HG03095 (cell line): Measurements from ENCODE around the gene ELF5.

Experiments
- ATAC-seq: cut with Tn5 transposase; IDR thresholded peaks from one replicate; pipeline ENCODE4 v1.9.1; 2021; ENCODE audit warnings: moderate library complexity; ENCODE audit not compliant: unreplicated experiment

ELF5 gene

DNA sequence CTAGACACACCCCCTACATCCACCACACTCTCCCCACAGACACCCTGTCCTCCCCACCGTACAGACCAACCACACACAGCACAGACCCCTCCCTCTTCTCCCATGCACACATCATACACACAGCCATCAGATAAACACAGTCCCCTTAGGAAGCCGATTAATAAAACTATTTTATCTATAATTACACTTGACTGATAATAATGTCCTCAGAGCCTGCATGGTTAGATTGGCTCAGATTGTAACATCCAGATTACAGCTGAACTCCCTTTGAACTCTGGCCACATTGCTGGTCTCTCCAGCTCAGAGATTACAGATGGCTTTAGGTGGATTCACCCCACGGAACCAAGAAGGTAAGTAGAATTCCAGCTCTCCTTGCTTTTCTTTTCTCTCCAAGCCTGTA lies 9.5 kb upstream of the ELF5 start:
- no peak for ATAC-seq

DNA sequence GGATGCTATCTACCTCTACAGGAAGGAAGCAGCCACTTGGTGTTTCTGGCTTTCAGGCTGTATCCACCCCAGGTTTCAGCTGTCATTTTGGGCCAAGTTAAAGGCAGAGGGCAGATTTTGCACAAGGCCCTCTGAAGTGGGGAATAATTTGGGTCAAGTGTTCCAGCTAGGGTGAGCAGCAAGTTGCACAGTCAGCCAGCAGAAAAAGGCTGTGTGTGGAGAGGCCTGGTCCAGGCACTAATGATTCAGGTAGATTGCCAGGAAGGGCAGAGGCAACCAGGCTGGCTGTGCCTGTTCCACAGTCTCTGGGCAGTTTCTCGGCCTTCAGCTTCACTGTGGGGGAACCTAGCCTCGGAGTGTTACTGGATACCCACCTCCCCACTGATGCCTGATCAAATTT lies 8.6 kb upstream of the ELF5 start:
- no peak for ATAC-seq

DNA sequence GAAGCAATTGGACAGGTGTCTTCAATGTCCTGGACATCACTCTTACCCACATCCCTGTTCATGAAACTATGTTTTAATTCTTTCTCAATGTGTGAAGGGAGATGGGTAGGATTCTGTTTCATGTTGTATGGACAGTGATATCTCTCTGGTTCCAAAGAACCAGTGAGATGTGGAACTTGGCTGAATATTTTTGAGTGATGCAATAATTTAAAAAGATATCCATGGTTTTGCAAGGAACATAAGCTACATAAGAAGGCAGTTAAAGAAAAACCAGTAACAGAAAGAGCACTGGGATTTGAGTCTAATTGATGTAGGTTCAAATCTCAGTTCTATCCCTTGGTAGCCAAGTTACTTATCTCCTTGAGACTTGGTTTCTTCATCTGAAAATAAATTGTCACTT lies 7.7 kb upstream of the ELF5 start:
- ATAC-seq: no peak

DNA sequence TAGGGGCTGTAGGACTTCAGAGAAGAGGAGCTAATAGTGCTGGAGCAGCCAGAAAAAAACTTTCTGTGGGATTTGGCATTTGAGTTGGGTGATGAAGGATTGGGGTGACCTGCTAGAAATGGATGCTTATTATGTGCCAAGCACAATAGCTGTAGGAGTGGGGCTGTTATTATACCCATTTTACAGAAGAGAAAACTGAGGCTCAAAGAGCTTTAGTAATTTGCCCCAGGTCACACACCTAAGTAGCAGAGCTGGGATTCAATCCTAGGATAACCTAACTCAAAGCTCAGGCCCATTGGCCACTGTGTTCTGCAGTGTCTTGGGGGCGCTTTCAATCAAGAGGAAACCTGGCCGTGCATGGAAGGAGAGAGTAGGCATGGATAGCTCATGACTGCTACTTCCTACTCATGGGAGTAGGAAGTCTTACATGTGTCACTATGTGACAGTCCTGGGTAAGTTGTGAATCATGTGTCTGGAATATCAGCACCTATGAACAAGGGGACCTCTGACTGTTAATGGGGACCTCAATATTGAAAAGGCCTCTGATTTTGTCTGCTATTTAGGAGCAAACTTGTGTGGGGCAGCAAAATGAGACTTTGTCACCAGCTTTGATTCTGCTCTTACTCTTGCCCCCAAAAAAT lies 6.1 kb upstream of the ELF5 start:
- no peak for ATAC-seq

DNA sequence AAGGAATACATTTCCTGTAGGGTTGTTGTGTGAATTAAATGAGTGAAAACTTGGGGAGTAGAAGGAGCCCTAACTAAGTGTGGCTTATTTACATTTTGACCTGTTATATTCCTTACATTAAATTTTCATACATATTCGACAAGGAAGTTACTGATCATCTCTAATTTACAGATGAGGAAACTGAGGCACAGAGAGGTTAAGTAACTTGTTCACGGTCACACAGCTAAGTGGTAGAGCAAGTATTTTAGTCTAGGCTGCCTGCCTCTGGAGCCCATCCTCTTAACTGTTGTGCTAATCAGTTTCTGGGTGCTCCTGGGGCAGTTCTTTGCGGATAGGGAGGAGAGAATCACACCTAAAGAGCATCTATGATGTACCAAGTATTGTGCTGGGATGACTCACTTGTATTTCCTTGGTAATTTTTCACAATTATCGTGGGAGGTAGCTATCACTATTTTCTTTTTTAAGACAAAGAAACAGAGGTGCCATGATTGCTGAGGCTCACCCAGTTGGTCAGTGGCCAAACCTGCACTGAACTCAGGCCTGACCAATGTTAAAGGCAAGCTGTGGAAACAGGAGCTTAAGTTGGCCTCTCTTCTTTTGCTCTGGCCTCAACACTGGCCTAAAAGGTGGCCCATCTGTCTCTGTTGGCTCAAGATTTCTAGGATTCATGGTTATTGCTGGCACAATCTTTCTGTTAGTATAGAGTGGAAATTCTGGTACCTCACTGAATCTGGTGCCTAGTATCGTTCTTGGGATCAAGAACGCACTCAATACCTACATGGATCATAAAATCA lies 2.9 kb upstream of the ELF5 start:
- no peak for ATAC-seq

DNA sequence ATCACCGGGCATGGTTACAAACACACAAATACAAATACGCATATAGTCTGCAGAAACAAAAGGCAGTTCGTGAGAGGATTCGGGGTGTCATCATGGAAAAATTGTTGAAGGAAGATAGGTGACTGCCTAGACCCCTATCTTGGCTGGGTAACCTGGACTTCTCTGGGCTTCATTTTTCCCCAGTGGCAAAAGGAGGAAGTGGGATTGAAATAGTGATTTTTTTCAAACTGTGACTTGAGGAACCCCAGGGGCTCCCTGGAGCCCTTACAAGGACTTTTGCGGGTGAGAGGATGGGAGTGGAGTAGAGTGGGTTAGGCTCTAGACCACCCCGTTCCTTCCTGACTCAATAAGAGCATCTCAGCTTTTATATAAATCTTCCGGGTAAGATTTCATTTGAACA lies 1.0 kb upstream of the ELF5 start:
- ATAC-seq: no peak

DNA sequence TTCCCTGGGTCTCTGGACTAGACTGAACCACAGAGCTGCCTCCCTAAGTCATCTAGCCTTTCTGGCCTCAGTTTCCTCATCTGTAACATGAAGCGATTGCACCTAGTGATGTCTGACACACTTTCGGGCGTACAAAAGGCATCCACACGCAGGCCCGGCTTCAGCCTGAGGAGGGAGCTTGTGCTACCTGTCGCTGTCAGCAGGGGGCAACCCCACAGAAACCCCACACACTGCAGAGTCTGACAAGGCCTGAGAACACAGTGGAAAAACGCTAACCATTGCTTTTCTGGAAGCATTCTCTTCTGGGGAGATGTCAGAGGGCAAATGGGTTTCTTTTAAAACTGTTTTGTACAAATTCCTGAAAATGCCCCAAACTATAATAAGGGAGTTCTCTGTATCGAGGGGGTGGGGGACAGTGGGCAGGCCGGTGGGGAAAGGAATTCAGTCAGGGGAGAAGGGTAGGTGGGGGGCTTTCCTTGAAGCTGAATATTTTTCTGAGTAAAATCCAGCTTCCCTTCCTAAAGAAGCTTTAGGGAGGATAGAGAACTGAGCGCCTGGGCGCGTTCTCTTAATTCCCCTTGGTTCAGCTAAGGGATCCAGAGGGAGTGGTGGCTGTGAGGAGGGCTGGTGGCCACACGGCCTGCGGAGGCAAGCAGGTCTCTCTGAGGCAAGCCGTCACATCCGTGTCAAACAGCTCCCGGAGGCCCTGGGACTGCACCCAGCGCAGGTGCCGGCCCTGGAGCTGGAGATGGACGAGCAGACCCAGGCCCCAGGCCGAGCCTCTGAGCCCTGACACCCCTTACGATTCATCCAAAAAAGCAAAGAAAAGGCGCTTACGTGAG lies 533 bp downstream of the ELF5 start:
- ATAC-seq: peak; percentile 80

DNA sequence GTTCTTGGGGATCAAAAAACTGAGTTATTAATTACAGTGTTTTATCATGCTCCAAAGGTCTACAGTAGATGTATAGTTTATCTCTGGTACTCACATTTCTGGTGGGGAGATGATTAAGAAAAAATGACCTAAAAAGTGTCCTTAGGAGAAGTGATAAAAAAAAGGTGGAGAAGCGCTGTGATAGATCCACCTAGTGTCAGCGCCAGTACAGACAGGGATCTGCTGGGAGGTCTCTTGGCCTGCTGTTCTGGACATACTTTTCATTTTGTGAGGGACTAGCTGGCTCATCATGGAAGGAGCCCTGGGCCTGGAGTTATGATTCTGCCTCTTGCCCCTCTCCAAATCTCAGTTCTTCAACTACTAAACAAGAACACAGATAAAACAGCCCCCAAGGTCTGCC lies 2.9 kb downstream of the ELF5 start:
- ATAC-seq: no peak

DNA sequence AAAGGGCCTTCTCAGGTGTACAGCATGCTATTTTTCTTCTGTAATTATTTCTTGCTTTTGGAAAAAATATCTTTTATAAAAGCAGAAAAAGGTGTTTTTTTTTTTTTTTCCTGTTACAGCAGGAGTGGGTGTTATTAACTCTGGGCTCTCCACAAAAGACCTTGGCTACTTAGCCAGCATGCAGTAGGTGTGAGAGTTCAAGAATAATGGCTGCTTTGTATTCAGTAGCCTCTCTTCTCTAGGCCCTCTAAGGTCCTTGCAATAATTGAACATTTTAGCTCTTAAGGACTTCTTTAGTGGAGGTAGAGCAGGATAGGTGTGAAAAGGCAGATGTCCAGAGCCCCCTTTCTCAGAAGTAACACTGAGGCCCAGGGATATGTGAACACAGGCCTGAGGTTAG lies 3.4 kb downstream of the ELF5 start:
- ATAC-seq: no peak

DNA sequence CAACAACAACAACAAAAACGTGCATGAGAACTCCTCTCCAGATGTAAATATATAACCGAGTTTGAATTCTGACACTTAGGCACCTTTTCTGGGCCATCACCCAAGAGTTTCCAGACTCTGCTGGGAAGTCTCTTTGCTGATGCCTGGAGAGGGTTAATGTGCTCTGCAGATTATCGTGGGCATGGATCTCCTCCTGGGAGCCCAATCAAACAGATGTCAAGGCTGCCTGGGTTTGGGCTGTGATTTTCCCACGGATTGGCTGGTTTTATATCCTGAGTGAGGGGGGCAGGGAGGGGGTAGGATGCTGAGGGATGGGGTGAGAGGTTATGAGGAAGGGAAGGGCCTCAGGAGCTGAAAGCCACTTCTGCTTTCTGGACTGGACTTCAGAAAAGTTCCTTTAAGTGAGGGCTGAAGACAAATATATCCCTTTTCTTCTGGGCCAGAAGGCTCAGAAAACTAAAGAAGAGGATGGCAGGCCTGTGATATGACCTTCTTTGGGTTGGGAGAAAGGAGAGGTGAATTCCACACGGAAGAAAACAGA lies 4.2 kb downstream of the ELF5 start:
- no peak for ATAC-seq

DNA sequence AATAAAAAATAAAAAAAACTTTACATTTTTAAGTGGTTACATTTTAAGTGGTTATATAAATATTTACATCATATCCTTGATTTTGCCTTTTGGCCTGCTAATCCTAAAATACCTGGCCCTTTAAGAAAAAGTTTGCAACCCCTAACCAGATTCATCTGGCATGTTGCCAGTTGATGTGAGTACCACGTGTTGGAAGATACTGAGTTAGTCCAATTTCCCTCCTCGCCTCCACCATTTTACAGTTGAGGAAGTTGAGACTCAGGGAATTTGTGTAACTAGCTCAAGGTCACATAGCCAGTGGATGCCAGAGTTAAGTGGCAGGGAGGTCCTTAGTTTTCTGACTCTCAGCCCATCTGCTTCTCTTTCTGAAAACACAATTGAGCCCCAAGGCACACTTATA lies 5.1 kb downstream of the ELF5 start:
- ATAC-seq: no peak

DNA sequence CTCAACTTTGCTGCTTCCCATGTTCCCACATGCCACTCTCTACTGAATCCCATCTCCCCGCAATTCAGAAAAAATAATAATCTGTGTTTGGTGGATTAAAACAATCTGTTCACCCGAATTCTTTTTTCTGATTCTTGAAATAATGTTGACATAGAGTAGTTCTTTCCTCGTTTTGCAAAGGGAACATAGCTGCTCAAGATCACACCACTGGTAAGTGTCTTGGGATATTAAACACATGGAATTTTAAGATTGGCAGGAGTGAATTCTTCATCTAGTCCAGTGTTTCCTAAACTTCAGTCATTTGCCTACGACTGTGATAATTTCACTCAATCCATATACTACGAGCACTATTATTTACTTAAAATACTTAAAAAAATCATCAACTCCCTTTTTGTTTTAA lies 6.0 kb downstream of the ELF5 start:
- ATAC-seq: no peak

DNA sequence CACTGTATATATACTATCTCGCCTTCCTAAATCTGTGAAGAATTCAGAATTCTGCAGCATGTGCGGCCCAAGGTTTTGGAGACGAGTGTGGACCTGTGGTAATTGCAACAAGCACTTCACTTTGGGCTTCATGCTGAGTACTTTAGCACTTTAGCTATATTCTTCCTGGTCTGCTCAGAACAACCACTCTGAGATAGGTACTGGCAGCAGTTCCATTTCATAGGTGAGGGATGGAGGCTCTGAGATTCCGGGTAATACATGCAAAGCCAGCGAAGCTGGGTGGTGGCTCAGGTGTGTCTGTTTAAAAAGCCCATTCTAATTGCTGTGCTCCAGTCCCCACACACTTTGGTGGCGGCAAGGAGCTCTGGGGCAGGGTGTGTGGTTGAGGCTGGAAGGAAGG lies 6.4 kb downstream of the ELF5 start:
- ATAC-seq: no peak

DNA sequence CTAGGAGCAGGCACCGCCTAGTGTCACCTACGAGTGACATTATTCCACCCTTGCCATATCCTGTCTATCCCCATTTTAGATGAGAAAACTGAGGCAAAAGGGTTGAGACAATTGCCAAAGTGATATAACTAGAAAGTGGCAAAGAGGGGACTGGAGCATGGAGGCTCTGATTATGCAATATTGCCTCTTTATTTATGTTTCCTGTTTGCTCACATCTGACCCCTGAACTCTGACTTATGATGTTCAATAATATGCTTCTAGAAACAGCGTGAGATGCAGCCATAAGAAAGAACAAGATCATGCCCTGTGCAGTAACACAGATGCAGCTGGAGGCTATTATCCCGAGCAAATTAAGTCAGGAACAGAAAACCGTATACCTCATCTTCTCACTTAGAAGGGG lies 7.7 kb downstream of the ELF5 start:
- no peak for ATAC-seq

DNA sequence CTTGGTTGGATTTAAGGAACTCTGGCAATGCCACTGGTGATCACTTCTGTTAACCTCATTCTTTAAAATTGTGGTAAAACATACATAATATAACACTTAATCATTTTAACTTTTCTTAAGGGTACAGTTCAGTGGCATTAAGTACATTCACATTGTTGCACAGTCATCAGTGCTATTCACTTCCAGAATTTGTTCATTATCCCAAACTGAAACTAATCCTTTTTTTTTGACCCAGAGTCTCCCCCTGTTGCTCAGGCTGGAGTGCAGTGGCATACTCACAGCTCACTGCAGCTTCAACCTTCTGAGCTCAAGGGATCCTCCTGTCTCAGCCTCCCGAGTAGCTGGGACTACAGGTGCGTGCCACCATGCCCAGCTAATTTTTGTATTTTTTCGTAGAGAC lies 10.6 kb downstream of the ELF5 start:
- ATAC-seq: no peak

DNA sequence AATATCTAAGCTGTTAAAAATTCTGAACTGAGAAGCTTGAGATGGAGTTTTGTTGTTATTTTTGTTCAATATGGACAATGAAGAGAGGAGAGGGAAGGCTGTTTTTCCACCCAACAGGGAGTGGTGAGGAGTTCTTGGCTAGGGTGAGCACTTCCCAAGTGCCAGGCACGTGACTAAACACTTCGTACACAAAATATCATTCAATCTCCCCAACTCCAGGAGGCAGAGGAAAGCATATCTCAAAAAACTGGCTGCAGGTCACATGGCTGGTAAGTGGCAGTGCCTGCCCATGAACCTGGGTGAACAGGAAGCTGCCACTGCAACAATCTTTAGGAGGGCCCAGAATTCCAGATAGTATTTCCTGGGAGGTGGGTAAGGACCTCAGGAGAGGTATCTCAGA lies 11.6 kb downstream of the ELF5 start:
- no peak for ATAC-seq

DNA sequence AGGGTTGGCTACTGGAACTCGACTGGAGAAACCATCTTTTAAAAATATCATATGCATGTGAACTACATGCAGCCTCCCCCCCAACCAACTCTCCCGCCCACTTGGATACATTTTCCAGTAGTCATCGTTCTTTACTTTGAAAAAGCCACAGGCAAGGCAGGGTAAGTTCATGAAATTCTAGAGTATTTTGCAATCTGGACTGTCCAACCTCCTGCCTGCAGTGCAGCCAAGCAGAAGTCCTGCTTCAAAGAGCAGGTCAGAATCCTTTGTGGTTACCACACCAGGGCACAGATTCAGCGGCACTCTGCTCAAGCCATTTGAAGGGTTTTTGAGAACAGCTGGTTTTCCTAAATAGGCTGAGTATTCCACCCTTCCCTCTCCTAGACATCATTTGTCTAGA lies 12.1 kb downstream of the ELF5 start:
- no peak for ATAC-seq

DNA sequence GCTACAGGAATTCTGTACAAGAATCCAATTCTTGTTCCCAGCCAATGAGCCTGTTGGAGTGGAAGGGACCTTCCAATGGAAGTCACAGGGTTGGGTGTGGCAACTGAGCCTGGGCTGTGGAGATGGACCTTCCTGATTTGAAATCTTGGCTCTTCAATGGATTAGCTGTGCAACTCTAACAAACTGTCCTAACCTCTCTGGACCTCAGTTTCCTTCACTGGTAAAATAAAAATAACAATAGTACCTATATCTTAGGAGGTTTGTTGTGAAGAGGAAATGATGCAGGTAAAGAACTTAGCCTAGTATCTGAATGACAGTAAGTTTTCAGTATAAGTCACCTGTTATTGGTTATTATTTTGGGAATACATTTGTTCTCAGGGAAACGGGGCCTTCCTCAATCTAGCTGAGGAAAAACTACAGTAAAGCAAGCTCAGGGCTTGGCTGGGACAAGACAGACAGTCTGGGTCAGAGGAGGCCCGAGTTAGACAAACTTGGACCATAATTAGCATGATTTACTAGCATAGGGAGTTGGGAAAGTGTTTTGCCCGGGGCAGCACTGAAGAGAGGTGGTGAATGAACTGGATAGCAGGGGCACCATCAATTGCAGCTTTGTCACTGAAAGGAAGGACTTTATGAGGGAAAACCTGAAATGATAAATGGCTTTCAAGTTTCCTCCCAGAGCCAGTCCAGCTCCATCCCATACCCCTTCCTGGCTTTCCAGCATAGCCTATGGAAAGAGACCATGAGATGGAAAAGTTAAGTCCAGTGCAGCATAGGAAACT lies 13.7 kb downstream of the ELF5 start:
- no peak for ATAC-seq

DNA sequence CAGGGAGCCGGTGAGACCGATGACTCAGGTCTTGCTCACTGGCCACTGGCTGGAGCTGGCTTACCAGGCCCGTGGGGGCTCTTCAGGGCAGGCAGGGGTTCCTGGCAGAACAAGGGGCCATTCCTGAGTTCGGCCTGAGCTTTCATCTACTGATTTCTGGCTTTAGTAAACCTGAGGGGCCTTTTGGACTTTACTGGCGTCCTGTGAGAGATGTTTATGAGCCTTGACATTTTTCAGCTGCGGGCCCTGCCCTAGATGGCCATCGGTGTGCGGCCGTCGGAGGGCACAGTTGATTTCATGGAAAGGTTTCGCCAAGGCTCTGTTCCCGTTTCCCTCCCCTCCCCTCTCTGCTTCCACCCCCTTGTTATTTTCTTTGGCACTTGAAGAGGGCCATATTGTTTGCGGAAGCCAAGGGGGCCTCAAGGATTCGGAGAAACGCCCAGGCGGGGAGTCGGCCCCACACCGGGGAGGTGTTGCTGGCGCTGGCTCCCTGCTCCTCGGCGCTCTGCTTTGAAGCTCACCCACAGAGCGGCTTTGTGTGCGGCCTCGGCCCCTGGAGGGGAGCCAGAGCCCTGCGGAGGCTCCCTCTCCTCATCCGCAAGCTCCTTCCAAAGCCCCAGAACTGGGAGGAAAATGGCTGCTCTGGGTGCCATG lies 17.7 kb downstream of the ELF5 start:
- ATAC-seq: no peak

DNA sequence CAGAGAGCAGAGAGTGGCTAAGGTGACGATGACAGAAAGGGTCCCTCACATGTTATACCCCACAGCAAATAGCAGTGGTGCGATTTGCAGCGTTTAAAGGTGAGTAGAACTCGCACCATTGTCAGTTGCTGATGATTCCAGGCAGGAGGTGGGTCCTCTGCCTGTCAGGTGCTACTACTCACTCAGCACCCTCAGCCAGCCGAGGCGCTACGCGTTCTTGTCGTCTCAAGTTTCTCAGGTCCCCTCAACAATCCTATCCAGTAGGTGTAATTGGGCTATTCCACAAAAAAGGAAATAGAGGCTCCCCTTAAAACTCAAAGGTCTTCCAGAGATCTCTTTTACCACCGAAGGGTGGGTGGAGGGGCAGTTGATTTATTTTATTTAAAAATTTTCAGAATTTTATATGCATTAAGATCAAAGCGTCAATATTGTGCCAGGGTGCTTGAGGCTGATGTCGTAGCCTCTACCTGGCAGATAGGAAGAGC lies 18.3 kb downstream of the ELF5 start:
- ATAC-seq: no peak
